HG03558 (cell line): ENCODE results near the gene CA5A.

Experiments
- ATAC-seq: cut with Tn5 transposase; IDR thresholded peaks from one replicate; pipeline ENCODE4 v1.9.1; 2021; ENCODE audit warnings: moderate number of reproducible peaks; ENCODE audit not compliant: unreplicated experiment; ENCODE audit errors: extremely low read depth

Gene CA5A

DNA sequence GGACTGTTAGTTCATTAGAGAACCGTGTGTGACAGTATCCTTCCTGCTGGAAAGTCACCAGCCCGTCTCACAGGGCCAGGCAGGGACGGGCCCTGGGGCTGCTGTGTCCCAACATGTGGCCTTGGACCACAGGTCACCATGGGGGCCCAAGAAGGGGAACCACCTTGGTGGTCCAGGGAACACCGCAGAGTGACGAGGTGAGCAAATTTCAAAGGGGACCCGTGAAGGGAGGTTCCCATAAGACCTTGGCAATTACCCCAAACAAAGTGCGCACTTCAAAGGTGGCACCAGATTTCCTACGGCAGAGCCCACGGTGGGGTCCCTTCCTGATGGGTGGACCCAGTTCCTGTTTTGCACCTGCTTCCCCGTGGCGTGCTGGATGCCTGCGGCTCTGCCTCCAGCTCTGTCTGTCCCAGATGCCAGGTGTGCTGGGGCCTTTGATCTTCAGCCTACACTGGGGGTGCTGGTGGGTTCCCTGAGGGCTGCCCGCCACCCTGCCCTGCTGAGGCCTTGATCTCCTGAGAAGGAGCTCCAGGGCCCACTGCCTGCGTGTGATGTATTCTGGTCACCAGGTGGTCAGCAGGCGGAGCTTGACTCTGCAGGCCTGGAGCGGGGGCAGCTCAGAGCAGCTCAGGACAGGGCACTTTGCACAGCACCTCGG is 94.0 kb downstream of the CA5A start:
- no peak for ATAC-seq

DNA sequence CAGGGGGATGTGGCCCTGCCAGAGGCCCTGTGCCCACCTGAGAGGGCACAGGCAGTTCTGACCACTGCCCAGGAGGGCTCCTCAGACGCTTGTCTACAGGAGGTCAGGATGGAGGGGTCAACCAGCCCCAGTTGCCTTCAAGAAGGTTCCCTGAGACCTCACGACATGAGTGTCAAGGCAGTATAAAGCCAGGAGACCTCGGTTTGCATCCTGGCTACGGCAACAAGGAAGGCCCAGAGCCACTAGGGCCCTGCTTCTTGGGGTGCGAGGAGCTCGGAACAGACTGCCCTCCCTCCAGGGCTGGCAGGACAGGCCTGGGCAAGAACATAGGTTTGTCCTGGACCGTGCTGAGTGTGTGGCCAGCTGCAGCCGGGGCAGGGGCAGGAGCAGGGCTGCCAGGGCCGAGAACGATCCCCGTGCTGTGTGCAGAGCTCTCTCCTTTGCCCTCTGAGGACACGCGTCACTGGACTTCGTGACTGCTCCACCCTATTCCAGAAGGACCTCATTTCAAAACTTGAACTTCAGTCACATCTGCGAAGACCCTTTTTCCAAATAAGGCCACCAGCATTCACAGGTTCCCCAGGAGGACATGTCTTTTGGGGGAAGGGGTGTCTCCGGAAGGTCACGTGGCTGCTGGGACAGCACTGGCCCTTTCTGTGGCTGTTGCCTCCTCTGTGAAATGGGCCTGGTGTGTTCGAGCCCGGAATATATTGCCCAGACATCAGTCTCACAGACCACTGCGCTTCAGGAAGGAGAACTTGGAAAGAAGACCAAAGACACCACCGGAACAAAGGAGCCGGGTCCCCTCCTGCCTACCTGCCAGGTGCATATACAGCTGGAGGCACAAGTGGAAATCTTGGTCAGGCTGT is 94.8 kb downstream of the CA5A start:
- ATAC-seq = no peak

DNA sequence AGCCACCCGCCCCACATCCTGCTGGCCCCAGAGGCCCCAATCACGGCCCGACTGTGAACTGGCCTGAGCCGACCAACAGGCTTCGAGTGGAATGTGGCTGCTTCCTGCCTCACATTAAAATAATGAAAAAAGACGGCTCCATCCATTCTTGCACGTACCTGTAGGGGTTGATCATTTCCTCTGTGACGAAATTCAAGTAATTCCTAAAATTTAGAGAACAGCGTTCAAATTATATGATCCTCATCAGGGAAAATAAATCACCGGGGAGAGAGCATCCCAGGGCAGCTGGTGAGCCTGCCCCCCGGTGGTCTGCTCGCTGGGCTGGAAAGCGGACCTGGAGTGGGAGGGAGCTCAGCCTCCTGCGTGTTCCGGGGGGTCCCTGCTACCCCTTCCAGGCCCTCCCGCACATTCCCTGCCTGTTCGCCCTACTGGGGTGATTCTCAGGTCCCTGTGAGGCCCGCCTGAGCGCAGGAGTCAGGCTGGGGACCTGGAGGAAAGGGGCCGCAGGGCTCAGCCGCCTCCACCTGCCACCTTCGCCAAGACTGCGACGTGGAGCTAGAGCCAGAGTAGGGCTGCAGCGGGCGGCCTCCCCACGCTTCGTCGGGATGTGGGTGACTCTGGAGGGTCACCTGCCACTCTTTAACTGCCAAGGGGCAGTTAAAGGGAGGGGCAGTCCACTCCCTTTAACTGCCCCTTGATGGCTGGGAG is 95.9 kb downstream of the CA5A start:
- ATAC-seq = no peak

- no peak for ATAC-seq
These were observed 96.6 kb downstream of the CA5A start for GRCh38 chr16:87839542-87840270.

- ATAC-seq = no peak
These were observed 97.4 kb downstream of the CA5A start for GRCh38 chr16:87838643-87839541.
